NCI-H1048 (cell line): Measurements from ENCODE around the gene GPX2.
A peak's percentile ranks its signal among the peaks of the same experiment; 100 is the strongest.

ENCODE experiments used
- DNase-seq: peaks from one replicate; lab custom pipeline; 2025; lab: John Stamatoyannopoulos, UW

GPX2 gene

GRCh38 chr14:64938972-64939816 is 3.4 kb downstream of the GPX2 start:
- DNase-seq = no peak

GRCh38 chr14:64937821-64938193 is 4.7 kb downstream of the GPX2 start:
- no peak for DNase-seq

GRCh38 chr14:64937171-64937820 is 5.2 kb downstream of the GPX2 start:
- no peak for DNase-seq

- no peak for DNase-seq
These were observed 7.0 kb downstream of the GPX2 start for GRCh38 chr14:64935508-64935907.

- DNase-seq = no peak
These were observed 8.1 kb downstream of the GPX2 start for GRCh38 chr14:64934338-64934929.

- no peak for DNase-seq
These were observed 10.3 kb downstream of the GPX2 start for GRCh38 chr14:64932231-64932630.

GRCh38 chr14:64931123-64931522 is 11.4 kb downstream of the GPX2 start:
- no peak for DNase-seq

- DNase-seq = no peak
These were observed 12.3 kb downstream of the GPX2 start for GRCh38 chr14:64930085-64930843.

- DNase-seq = no peak
These were observed 13.6 kb downstream of the GPX2 start for GRCh38 chr14:64929014-64929359.

GRCh38 chr14:64928239-64929013 is 14.1 kb downstream of the GPX2 start:
- DNase-seq = no peak

GRCh38 chr14:64927031-64927430 is 15.5 kb downstream of the GPX2 start:
- DNase-seq = no peak

- DNase-seq = no peak
These were observed 16.0 kb downstream of the GPX2 start for GRCh38 chr14:64926398-64926995.

- DNase-seq = no peak
These were observed 19.5 kb downstream of the GPX2 start for GRCh38 chr14:64923015-64923414.

- DNase-seq = no peak
These were observed 22.1 kb downstream of the GPX2 start for GRCh38 chr14:64920465-64920864.

- DNase-seq = no peak
These were observed 22.9 kb downstream of the GPX2 start for GRCh38 chr14:64919618-64920017.

GRCh38 chr14:64919215-64919614 is 23.3 kb downstream of the GPX2 start:
- no peak for DNase-seq

- DNase-seq = no peak
These were observed 24.3 kb downstream of the GPX2 start for GRCh38 chr14:64918216-64918615.

- no peak for DNase-seq
These were observed 26.7 kb downstream of the GPX2 start for GRCh38 chr14:64915797-64916196.

GRCh38 chr14:64915029-64915424 is 27.5 kb downstream of the GPX2 start:
- DNase-seq = no peak

GRCh38 chr14:64914237-64915028 is 28.1 kb downstream of the GPX2 start, which contains the start of gene CHURC1:
CHURC1 (plus strand) TSS chr14:64914455; CDS start chr14:64914496, 41 bp downstream.
- DNase-seq = peak; percentile 97
